Measurements from ENCODE around the gene SIGLEC8.

GRCh38 chr19:51427201-51427600 lies 31.1 kb downstream of the SIGLEC8 start:
- TF ChIP-seq POLR2A (IDR thresholded peaks at IDR 0.05; ENCODE audit: low read depth, low read length) (no peak), POLR2AphosphoS5 (IDR thresholded peaks at IDR 0.05; ENCODE audit: low read depth, low read length) (no peak), TAF1 (IDR thresholded peaks at IDR 0.05; ENCODE audit: borderline replicate concordance, low read depth, low read length) (no peak)

Measured in GM12892 (cell line).